GM21526 (cell line): Measurements from ENCODE around the gene PDZD11.
"Not testable (repeated sequence)": the region's sequence is repeated elsewhere in the genome, so short reads cannot be mapped to it uniquely, and the experiment has no call there.

ENCODE experiments used
- ATAC-seq: cut with Tn5 transposase; IDR thresholded peaks from one replicate; pipeline ENCODE4 v1.9.1; 2021; ENCODE audit warnings: moderate library complexity; ENCODE audit not compliant: unreplicated experiment, low FRiP score

PDZD11 gene

GRCh38 chrX:70257423-70258288 is 32.1 kb downstream of the PDZD11 start:
- ATAC-seq: no peak

GRCh38 chrX:70255452-70255851 is 34.3 kb downstream of the PDZD11 start:
- no peak for ATAC-seq

GRCh38 chrX:70254909-70255308 is 34.8 kb downstream of the PDZD11 start:
- no peak for ATAC-seq

GRCh38 chrX:70254063-70254400 is 35.7 kb downstream of the PDZD11 start:
- no peak for ATAC-seq

- ATAC-seq: no peak
These were observed 36.2 kb downstream of the PDZD11 start for GRCh38 chrX:70253377-70254062.

- ATAC-seq: no peak
These were observed 37.2 kb downstream of the PDZD11 start for GRCh38 chrX:70252491-70252890.

- ATAC-seq: no peak
These were observed 42.5 kb downstream of the PDZD11 start for GRCh38 chrX:70247252-70247651.

- no peak for ATAC-seq
These were observed 44.8 kb downstream of the PDZD11 start for GRCh38 chrX:70244881-70245280.

GRCh38 chrX:70243601-70244000 is 46.1 kb downstream of the PDZD11 start:
- ATAC-seq: not testable (repeated sequence)

- no peak for ATAC-seq
These were observed 48.2 kb downstream of the PDZD11 start for GRCh38 chrX:70241501-70241900.

- ATAC-seq: no peak
These were observed 49.0 kb downstream of the PDZD11 start for GRCh38 chrX:70240751-70241150.
